ENCODE measurements around the gene ZSCAN10.
"Not testable (repeated sequence)": the region's sequence is repeated elsewhere in the genome, so short reads cannot be mapped to it uniquely, and the experiment has no call there.

DNA sequence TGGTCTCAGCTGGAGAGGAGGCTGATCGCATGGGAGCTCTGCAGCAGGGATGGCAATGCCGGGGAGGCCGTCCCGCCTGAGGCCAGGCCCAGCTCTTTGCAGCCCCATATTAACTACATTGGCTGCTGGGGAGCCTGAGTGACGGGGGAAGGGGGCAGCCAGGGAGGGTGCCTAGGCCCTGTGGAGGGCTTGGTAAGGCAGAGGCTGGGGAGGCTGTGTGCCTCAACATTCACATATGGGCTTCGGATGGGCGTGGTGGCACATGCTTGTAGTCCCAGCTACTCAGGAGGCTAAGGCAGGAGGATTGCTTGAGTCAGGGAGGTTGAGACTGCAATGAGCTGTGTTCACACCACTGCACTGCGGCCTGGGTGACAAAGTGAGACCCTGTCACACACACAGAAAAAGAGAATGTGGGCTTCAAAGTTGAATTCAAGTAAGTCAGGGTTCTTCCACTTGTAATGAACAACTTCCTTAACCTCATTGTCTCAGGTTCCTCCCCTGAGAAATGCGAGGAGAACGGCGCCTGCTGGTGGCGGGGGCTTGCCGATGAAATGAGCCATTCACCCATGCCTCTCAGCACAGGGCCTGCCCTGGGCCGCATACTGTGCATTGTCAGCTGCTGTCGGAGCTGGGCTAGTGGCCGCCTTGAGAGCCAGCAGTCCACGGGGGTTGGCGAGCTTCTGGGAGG is 26.4 kb downstream of the ZSCAN10 start:
- not testable (repeated sequence) for TF ChIP-seq POLR2A (IDR thresholded peaks at IDR 0.05; ENCODE audit: low read depth, low read length); TAF1 (IDR thresholded peaks at IDR 0.05; ENCODE audit: low read depth, low read length); POLR2AphosphoS5 (IDR thresholded peaks at IDR 0.05; ENCODE audit: low read depth, low read length); PAX5 (IDR thresholded peaks at IDR 0.05; ENCODE audit: insufficient read depth, low read length, severe bottlenecking); SPI1 (IDR thresholded peaks at IDR 0.05; ENCODE audit: low read depth, low read length)

All from GM12891 (cell line).